GM12864 (cell line): Measurements from ENCODE around the gene LRP2BP.

Experiments
- DNase-seq: peaks from one replicate; pipeline ENCODE4 v3.0.0-alpha.2; 2011; ENCODE audit warnings: low read depth
- H3K4me3 ChIP-seq: 2 replicates; pipeline ENCODE4 v1.5.1; 2011; ENCODE audit warnings: mild to moderate bottlenecking, low read depth, low read length, control low read depth
- CTCF ChIP-seq: IDR thresholded peaks from 2 replicates; pipeline ENCODE4 v1.5.1; 2011; ENCODE audit warnings: low read depth, mild to moderate bottlenecking, moderate library complexity, low read length, control low read depth, inconsistent platforms; ENCODE audit errors: missing control alignments

LRP2BP gene

GRCh38 chr4:185379326-185380295 is 16.1 kb downstream of the LRP2BP start:
- no peak for TF ChIP-seq CTCF
- DNase-seq, result no peak
- no peak overlapping the region for H3K4me3 ChIP-seq

GRCh38 chr4:185378264-185378663 is 17.5 kb downstream of the LRP2BP start:
- DNase-seq, result no peak
- no peak overlapping the region for H3K4me3 ChIP-seq
- TF ChIP-seq CTCF, result no peak

GRCh38 chr4:185374573-185374972 is 21.2 kb downstream of the LRP2BP start:
- no peak for DNase-seq
- TF ChIP-seq CTCF, result no peak
- H3K4me3 ChIP-seq, result no peak overlapping the region

GRCh38 chr4:185374027-185374426 is 21.7 kb downstream of the LRP2BP start:
- no peak for TF ChIP-seq CTCF
- no peak for DNase-seq
- H3K4me3 ChIP-seq, result no peak overlapping the region

DNA sequence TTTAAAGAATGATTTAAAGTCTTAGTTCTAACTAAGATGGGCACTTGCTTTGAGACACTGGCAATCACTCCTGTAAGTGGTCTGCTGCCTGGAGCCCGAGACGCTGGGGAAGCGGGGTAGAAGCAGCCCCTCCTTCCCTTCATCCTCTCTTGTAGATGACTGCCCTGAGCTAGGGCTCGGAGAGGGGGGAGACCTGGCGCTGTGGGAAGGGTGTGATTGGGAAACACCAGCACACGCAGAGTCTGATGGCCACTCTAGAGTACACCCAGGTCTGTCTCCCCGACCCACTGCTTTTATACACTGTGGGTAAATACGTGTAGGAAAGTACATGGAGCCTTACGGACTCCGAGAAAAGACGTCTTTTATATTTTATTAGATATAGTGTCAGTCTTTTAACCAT is 24.0 kb downstream of the LRP2BP start:
- H3K4me3 ChIP-seq, result no peak overlapping the region
- no peak for DNase-seq
- TF ChIP-seq CTCF, result no peak

- no peak for TF ChIP-seq CTCF
- DNase-seq, result no peak
- no peak overlapping the region for H3K4me3 ChIP-seq
Measured at GRCh38 chr4:185370268-185370949, 25.3 kb downstream of the LRP2BP start.

- no peak for DNase-seq
- H3K4me3 ChIP-seq, result no peak overlapping the region
- no peak for TF ChIP-seq CTCF
Measured at GRCh38 chr4:185369731-185370130, 26.0 kb downstream of the LRP2BP start.
